Activated CD8-positive, alpha-beta memory T cell treated with anti-CD3 and anti-CD28 coated beads for 4 hours (primary cell): Measurements from ENCODE around the gene SMG9.

ENCODE experiments used
- DNase-seq, 2 donors: peaks; one replicate each; pipeline ENCODE4 v3.0.0-alpha.2; 2020; ENCODE audit warnings: low read depth in 2 of 2

The SMG9 gene

DNA sequence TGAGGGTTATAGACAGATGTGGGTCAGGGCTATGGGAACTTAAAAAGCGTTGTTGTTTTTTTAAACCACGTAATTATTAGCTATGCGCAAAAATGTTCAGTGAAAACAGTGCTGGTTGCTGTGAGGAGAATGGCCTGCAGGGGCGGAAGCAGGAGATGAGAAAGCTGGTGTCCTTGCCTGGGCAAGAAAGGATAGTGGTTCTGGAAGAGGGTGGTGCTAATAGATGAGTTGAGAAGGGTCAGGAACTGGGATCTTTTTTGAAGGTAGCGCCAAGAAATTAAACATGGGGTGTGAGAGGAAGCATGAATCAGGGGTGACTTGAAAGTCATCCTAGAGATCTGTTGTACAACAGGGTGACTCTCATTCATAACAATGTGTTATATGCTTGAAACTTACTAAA is 4.8 kb upstream of the SMG9 start:
- DNase-seq = no peak

DNA sequence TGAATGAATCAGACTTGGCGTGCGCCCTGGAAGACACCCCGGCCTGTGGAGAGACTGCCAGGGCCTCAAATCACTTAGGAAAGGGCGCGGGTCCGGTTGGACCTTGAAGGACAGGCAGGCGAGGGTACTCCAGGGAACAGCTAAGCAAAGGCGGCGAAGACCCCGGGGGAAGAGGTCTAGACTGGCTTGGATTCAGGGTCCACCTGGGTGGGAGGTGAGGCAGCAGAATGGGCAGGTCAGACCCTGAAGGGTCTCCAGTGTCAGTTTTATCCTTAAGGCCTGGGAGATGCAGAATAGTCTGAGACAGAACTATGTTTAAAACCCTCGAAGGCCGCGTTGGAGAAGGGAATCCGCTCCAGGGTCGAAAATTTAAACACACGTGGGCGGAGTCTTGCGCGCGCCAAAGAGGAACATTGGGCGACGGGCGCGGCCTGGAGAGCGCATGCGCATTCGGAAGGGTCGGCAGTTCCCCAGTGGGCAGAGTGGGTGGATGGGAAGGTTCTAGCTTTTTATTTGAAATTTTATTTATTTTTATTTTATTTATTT is 567 bp upstream of the SMG9 start:
- peak; percentile 58 to 60 for DNase-seq

DNA sequence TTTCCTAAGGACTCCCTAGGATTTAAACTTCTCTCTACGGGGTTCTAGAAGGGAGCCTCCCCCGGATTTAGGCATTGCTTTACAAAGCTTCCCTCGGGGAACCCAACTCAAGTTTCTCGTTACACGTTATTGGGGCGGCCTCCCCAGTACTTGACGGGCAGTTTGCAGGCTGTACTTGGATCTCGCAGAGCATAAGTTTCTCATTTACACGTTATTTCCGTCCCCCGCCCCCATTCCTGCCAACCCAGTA is 584 bp downstream of the SMG9 start:
- DNase-seq = no peak

DNA sequence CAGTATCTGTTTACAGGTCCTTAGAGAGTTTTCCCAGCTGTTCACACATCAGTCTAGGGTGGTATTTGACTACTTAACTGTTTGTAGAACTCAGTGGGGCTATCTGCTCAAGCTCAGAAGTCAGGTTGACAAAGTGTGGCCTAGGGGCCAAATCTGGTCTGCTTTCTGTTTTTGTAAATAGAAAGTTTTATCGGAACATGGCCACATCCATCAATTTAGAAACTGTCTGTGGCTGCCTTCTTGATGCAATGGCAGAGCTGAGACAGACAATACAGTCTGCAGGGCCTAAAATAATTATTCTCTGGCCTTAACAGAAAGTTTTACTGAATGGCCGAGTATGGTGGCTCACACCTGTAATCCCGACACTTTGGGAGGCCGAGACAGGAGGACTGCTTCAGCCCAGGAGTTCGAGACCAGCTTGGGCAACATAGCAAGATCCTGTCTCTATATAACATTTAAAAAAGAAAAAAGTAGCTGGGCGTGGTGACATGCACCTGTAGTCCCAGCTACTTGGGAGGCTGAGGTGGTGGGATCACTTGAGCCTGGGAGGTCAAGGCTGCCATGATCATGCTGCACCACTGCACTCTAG is 2.4 kb downstream of the SMG9 start:
- no peak for DNase-seq

DNA sequence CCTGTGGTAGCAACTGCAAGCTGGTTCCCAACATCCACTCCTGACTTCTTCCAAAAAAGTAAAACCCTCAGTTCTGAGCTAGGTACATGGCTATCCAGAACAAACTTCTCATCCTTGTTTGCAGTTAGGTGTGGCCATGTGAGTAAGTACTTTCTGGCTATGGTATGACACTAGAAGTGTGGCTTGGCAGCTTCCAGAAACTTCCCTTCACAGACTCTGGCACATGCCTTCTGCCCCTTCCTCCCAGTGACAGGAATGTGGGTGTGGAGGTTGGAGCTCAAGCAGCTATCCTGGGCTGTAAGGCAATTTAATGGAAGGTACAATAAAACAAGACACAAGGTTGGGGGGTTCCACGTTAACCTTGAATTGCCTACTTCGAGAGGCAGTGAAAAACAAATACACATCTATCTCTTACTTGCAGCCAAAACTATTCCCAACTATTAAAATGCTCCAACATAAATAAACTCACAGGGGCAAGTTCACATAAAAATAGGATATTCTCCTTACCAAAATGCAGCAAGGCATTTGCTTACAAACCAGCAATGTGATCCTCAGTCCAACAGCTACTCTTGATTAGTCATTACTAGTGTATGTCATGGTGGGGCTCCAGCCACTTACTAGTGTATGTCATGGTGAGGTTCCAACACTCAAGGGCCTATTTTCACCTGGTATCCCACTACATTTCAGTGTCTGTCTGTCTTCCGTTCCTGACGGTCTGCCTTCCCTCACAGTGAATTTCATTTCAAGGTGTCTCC is 3.1 kb downstream of the SMG9 start:
- DNase-seq = no peak

DNA sequence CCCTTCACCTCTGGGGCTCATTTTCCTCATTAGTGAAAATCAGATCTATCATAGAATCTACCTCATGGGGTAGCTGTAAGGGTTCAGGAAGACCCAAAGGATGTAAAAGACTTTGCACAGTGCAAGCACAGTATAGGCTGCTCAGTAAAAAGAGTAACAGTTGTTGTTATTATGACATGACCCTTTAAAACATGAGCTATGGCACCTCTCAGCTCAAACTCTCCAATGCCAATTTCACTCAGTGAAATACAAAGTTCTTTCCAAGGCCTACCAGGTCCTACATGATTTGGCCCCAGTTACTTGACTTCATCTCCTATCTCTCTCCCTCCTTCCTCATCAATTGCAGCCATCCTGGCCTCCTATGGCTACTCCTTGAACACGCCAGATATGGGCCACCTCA is 4.9 kb downstream of the SMG9 start:
- no peak for DNase-seq

DNA sequence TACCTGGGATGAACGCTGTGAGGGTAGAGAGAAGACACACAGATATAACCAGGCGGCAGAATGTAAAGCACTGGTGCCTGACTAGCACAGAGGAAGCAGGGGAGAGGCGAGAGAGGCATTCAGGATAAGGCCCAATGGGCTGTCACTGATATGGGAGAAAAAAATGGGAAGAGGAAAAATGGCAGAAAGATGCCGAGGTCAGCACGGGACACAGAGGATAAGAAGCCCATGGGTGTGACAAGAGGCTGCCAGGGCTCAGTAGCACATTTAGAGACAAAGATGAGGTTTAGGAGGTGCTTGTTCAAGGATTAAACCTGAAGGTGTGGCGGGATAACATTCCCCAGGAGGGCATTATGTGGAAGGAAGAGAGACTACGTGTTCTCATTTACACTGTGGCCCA is 5.6 kb downstream of the SMG9 start:
- DNase-seq = no peak

DNA sequence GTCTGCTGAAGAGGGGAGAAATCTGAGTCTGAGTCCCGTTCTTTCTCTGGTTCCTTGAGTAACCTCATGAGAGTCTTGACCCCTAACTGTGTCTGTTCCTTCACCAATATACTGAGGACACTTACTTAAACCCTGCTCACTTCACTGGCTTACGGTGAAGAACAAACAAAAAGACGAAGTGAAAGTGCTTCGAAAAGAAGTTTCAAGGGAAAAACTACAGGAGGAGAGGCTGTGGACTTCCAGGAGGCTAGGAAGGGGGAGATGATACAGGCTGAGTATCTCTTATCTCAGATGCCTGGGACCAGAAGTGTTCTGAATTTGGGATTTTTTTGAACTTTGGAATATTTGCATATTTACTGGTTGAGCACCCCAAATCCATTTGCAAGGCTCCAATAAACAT is 6.1 kb downstream of the SMG9 start:
- no peak for DNase-seq

DNA sequence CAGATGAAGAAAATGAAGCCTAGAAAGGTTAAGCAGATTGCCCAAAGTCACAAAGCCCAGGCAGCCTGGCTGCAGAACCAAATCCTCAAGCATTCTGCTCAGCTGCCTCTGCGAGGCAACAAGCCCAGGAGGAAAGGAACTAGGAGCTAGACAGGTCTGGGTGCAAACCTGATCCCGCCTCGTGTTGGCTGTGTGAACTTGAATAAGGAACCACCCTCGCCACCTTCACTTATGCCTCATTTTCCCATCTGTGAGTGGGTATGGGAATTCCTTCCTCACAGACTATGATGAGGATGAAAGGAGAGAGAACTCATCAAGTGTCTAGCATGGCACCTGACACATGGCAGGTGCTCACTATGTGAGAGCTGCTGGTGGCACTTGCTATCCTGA is 6.6 kb downstream of the SMG9 start:
- DNase-seq = no peak

DNA sequence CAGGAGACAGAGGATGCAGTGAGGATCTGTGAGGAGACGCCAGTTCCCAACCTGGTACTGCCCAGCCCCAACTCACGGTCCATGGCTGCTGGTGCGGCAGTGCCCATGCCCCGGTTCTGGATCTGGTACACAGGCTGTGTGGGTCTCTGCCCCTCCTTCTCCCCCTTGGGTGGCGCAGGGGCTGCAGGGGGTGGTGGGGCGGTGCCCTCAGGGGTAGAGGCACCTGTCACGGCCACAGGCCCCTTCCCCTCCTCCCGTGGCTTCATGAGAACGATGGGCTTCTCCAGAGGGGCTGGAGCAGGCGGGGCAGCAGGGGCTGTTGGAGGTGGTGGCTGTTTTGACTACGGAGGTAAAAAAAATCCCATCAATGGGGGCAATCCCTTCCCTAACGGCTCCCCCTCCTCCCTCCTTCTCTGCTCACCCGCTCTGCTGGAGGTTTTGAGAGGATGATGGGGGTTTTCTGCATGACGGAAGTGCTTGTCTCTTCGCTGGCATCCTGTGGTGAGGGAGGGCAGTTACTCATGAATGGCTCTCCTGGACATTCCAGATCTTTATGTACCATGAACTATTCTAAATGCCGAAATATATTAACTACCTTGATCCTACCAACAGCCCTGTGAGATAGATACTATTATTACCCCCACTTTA is 7.1 kb downstream of the SMG9 start:
- no peak for DNase-seq

DNA sequence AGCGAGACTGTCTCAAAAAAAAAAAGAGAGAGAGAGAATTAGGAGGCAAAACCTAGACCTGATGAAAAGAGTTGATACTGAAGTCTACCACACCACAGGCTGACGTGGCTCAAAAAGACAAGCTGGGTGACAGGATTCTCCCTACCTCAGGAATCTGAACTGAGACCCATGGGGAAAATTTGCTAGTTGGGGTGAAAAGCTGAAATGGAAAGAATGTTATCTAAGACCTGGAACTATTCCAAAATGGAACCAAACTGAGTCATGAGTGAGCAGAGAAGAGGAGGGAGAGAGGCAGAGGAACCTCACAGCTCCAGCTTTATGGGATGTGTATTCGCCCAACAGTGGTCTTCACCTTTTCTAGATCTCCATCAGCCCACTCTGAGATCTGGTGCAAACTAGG is 11.7 kb downstream of the SMG9 start:
- no peak for DNase-seq

DNA sequence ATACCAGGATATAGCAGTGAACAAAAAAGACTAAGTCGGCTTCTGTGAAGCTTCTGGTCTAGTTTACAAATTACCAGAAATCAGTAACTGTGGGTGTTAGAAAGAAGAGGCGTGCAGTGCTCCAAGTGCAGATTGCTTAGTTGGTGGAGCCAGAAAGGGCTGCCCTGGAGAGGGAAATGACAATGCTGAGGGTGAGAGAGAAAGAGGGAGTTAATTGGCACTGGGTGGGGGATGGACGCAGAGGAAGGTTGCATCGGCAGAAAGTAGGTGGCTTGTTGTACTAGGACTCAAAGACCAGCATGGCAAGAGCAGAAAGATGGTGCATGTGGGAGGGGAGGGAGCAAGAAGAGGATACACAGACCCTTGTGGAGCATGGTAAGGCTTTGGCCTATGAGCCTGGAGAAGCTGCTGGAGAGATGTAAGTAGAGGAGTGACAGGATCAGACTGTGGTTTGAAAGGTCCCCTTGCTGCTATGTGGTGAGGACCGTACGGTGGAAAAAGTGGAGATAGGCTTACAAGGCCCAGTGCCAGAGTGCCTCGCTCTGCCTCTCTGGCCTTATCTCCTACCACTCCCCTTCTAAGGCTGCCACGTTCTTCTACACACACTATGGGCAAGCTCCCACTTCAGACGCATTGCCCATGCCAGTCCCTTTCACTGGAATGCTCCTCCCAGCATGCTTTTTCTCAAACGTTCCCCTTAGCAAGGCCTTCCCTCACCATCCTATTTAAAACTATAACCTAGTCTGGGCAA is 13.5 kb downstream of the SMG9 start:
- DNase-seq = no peak

DNA sequence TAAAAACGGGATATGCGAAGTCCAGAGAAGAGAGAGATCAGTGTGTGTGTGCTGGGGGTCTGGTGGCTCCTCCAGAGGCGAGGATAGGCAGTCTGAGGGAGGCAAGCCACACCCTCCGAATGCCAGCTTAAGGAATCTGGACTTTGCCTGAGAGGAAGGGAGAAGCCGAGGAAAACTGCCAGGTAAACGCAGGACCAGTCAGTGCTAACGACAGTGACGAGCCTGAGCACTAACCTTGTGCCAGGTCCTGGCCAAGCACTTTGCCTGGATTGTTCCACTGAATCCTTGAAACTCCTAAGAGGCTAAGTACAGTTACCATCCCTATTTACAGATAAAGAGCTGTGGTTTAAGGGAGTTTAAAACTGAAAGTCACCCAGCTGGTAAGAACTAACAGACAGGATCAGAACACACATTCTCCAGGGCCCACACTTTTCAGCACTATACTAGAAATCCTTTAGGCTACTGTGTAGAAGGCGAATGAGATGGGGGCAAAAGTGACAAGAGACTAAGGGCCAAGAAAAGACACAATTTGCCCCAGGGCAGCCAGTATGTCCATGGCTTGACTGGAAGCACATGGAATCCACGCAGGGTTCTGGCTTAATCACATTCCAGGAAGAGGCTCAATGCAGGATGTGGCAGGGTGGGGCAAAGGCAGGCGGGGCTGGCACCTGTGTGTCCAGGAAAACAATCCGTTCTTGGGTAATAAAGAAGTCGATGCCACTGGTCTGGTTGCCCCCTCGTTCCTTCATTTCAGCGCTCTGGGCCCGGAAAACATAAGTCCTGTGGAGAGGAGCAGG is 15.1 kb downstream of the SMG9 start:
- no peak for DNase-seq

DNA sequence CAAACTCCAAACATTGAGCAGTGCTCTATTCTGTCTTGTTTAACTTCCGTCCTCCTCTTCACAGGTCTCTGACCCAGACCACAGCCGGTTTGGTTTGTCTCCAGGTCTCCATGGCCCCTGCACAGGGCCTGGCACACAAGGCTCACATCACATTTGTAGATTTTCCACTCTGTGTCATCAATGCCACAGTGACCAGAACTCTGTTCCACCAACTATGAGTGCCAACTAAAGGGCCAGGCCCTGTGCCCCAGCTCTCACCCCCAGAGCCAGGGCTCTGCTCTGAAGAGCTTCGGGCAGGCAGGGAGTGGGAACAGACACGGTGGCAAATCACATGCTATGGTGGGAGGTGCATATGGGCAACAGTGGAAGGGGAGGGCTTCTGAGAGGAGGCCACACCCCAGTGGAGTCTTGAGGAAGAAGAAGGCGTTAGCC is 16.0 kb downstream of the SMG9 start:
- no peak for DNase-seq

DNA sequence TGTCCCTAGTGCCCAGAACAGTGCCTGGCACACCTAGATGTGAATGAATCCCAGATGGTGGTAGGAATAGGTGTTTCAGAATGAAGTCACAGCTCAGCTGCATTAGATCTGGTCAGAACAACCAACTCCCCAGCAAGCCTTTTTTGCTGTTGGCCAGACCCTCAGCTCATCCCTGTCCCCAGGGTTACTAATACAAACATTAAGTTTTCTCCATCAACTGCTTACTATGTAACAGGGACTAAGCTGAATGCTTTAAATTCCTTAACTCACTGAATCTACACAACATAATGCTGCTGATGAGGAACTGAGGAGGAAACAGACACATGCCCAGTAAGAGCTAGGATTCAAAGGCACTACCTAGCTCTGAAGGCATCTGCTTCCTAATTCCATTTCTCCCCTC is 18.8 kb downstream of the SMG9 start:
- DNase-seq = no peak

DNA sequence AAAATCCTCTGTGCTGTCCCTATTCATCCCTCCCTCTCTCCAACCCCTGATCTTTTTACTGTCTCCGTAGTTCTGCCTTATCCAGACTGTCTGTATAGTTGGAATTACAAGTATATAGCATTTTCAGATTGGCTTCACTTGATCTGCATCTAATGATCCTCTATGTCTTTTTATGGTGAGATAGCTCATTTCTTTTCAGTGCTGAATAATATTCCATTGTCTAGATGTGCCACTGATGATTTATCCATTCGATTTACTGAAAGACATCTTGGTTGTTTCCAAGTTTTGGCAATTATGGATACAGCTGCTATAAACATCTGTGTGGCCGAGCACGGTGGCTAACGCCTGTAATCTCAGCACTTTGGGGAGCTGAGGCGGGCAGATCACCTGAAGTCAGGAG is 19.7 kb downstream of the SMG9 start:
- no peak for DNase-seq

DNA sequence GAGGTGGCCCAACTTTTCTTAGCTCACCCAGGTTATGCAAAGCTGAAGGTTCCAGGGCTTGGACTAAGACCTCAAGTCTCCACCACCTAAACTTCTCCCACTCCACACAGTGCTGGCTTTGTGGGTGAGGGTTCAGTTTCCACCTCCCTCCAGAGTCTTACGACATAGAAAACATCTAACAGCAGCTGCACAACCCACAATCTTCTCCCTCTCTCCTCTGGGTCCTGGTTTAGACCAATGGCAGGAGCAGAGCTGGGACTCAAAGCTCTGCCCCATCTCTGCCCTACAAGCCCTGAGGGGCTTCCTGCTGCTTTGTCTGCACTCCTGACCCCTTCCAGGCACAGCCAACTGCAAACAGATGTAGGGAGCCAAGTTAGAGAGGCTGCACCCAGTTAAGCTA is 22.9 kb downstream of the SMG9 start:
- DNase-seq = no peak

DNA sequence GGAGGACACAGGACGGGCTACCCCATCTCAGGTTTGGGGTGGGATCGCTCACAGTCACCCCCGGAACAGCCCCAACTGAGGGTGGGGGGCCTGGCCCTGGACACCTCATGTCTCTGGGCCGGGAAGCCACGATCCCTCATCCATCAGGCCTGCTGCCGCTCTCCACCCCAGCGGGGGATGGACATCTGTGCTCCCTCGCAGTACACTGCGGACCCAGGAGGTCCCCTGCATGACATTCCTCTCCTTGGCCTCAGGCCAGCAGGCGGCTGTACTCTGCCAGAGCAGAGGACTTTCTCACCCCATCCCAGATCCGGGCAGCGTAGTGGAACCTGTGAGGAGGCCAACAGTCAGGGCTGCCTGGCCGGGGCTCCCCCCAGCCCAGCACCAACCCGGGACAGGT is 23.4 kb downstream of the SMG9 start:
- DNase-seq = no peak

DNA sequence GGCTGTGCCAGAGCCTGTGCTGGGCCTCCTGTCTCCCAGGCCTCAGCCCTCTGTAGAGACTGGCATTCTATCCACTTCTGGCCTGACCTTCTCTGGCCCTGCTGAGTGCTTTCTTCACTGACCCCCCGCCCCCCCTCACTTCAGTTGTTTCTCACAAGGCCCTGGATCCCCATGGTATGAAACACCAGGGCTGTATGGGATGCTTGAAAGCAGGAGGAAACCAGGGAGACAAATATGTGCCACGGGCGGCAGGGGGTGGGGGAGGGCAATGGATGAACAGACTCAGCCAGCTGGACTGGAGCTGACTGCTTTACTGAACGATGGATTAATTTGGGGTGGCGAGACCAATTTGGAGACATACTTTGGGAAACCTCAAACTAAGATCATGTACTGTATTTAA is 24.8 kb downstream of the SMG9 start:
- no peak for DNase-seq

DNA sequence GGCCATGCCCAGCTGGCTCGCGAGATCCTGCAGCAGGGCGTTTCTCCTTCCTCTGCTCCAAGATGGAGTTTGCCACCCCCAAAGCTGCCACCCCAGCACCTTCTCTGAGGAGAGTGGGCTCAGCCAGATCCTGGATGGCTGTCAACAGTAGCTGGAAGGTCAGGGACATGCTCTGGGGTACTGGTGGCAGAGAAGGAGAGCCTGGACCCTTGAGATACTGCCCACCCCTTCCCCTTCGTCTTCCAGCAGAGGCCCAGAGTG is 27.2 kb downstream of the SMG9 start:
- DNase-seq = no peak

DNA sequence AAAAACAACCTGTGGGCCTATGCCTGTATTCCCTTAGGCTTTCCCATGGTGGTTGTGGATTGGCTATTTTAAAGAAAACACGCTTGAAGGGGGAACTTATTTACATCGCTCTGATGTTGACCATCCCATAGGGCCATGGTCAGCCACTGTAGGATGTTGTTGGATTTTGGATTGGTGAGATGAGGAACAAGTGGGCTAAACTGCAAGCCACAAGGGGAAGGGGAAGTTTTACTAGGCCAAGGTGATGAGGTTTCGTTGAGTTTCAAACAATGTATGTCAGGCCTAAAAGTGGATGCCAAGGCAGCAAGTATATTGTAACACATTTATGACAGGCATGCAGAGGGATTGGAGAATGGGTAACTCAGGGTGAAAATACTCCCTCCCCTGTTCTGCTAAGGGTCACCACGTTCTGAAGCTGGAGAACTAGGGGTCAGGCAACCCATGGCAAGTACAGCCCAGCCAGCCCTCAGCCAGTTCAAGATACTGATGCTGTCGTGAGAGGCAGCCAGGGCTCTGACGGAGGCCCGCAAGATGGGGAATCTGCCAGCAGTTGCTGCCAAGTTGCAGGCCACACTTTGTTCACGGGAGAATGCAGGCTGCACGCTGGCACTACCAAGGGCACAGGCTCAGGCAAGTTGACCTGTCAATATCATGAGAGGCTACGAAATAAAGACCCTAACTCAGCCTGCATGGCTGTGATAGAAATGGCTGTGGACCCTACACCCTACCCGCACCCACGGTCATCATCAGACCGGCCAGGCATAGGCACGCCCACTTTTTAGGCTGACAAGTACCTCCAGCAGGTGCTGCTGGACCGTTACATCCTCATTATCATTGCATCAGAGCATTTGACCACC is 27.8 kb downstream of the SMG9 start:
- DNase-seq = no peak
